Smooth muscle cell (in vitro differentiated cells): ENCODE results near the gene ATP11B. TPM values are rescaled to one million over a fixed set of nuclear protein-coding genes. Genes with fewer than 3 reads are reported as not detected.

Experiments
- DNase-seq: peaks from one replicate; lab custom pipeline; 2025; ENCODE audit not compliant: unreplicated experiment; lab: John Stamatoyannopoulos, UW
- H2AFZ ChIP-seq: fragments of 200-600 bp; sonication (generic); 2 replicates; pipeline ENCODE4 v1.6.0; 2016; ENCODE audit warnings: antibody characterized with exemption, low read depth, mild to moderate bottlenecking
- H3F3A ChIP-seq: fragments of 200-600 bp; sonication (generic); 2 replicates; pipeline ENCODE4 v1.6.0; 2017; ENCODE audit warnings: antibody characterized with exemption, low read depth
- H3K27ac ChIP-seq: fragments of 200-600 bp; sonication (generic); 2 replicates; pipeline ENCODE4 v1.5.1; 2016; ENCODE audit warnings: low read depth, mild to moderate bottlenecking
- H3K27me3 ChIP-seq: fragments of 200-600 bp; sonication (generic); 2 replicates; pipeline ENCODE4 v1.6.1; 2016; ENCODE audit warnings: low read depth, mild to moderate bottlenecking
- H3K36me3 ChIP-seq: fragments of 200-600 bp; sonication (generic); 2 replicates; pipeline ENCODE4 v1.5.1; 2016; ENCODE audit warnings: low read depth
- H3K4me1 ChIP-seq: fragments of 200-600 bp; sonication (generic); 2 replicates; pipeline ENCODE4 v1.5.1; 2016; ENCODE audit warnings: low read depth
- H3K4me2 ChIP-seq: fragments of 200-600 bp; sonication (generic); 2 replicates; pipeline ENCODE4 v1.6.0; 2016; ENCODE audit warnings: mild to moderate bottlenecking
- H3K4me3 ChIP-seq: fragments of 200-600 bp; sonication (generic); 2 replicates; pipeline ENCODE4 v1.5.1; 2016; ENCODE audit warnings: mild to moderate bottlenecking
- H3K79me2 ChIP-seq: fragments of 200-600 bp; sonication (generic); 2 replicates; pipeline ENCODE4 v1.6.0; 2016; ENCODE audit warnings: low read depth, mild to moderate bottlenecking
- H3K9ac ChIP-seq: fragments of 200-600 bp; sonication (generic); 2 replicates; pipeline ENCODE4 v1.6.0; 2016; ENCODE audit warnings: low read depth
- H3K9me3 ChIP-seq: fragments of 200-600 bp; sonication (generic); replicated peaks from 2 replicates; pipeline ENCODE4 v1.5.1; 2016; ENCODE audit warnings: low read depth
- H4K20me1 ChIP-seq: fragments of 200-600 bp; sonication (generic); 2 replicates; pipeline ENCODE4 v1.6.0; 2016; ENCODE audit warnings: low read depth
- CTCF ChIP-seq: fragments of 200-600 bp; sonication (generic); IDR thresholded peaks from 2 replicates; pipeline ENCODE4 v1.5.1; 2017; ENCODE audit warnings: borderline replicate concordance, mild to moderate bottlenecking, antibody characterized with exemption; ENCODE audit not compliant: insufficient read depth, poor library complexity, severe bottlenecking
- WGBS: methylation state at CpG from one replicate; pipeline ENCODE4 v1.1.7; 2016; ENCODE audit warnings: low lambda C conversion rate; 5-methylcytosine and 5-hydroxymethylcytosine counted together
- polyA plus RNA-seq: library from polyadenylated mRNA; unstranded; fragments of >200 nt; fragmentation: Nextera tagmentation; extraction: Ambion mirVana; gene quantifications from 2 replicates; pipeline ENCODE4 v1.2.1, GENCODE V29; 2016
- total RNA-seq: library from RNA; depleted of rRNA; stranded (reverse); fragments of >200 nt; gene quantifications from 2 replicates; pipeline ENCODE4 v1.2.3, GENCODE V29; 2014

ATP11B gene
- total and polyA plus RNA-seq, 2 experiments from 2014 or later = 12.0 to 48.7 TPM

GRCh38 chr3:182913889-182914288 lies 120.6 kb downstream of the ATP11B start:
- 79% methylated on average over 4 of the region's 4 CpGs for WGBS
- TF ChIP-seq CTCF = no peak
- H3K27ac ChIP-seq = peak overlapping the region; percentile 25
- peaks cover 5% of the 10 kb centered on the region for H3K36me3 ChIP-seq
- no peak overlapping the region for H3K4me2 ChIP-seq
- DNase-seq = no peak
- H3K27me3 ChIP-seq = no peaks in the 10 kb centered on the region
- H4K20me1 ChIP-seq = peaks cover 3% of the 10 kb centered on the region
- H3K9ac ChIP-seq = no peak overlapping the region
- H3K79me2 ChIP-seq = no peaks in the 10 kb centered on the region
- no peaks in the 10 kb centered on the region for H3F3A ChIP-seq
- no peaks in the 10 kb centered on the region for H3K4me1 ChIP-seq
- no peaks in the 10 kb centered on the region for H3K9me3 ChIP-seq
- H3K4me3 ChIP-seq = no peak overlapping the region
- no peak overlapping the region for H2AFZ ChIP-seq

GRCh38 chr3:182914341-182914740 lies 121.0 kb downstream of the ATP11B start:
- Histone ChIP-seq H3F3A (no peaks in the 10 kb centered on the region), H2AFZ (no peak overlapping the region), H3K4me1 (no peaks in the 10 kb centered on the region), H3K9ac (no peak overlapping the region), H3K4me3 (no peak overlapping the region), H3K4me2 (no peak overlapping the region), H3K79me2 (no peaks in the 10 kb centered on the region), H3K27me3 (no peaks in the 10 kb centered on the region), H3K36me3 (peaks cover 5% of the 10 kb centered on the region), H3K9me3 (no peaks in the 10 kb centered on the region), H3K27ac (peak overlapping the region; percentile 25), H4K20me1 (peaks cover 3% of the 10 kb centered on the region)
- DNase-seq = no peak
- 77% methylated on average over 1 of the region's 1 CpG for WGBS
- TF ChIP-seq CTCF = no peak

GRCh38 chr3:182917134-182917533 lies 123.8 kb downstream of the ATP11B start:
- no peak for DNase-seq
- H3K4me3 ChIP-seq = no peak overlapping the region
- WGBS = 67% methylated on average over 3 of the region's 3 CpGs
- no peak overlapping the region for H3K9ac ChIP-seq
- peaks cover 5% of the 10 kb centered on the region for H3K4me1 ChIP-seq
- no peak for TF ChIP-seq CTCF
- no peak overlapping the region for H3K4me2 ChIP-seq
- H3K27me3 ChIP-seq = no peaks in the 10 kb centered on the region
- peaks cover 3% of the 10 kb centered on the region for H3F3A ChIP-seq
- no peaks in the 10 kb centered on the region for H3K9me3 ChIP-seq
- H3K27ac ChIP-seq = no peak overlapping the region
- no peaks in the 10 kb centered on the region for H3K79me2 ChIP-seq
- H4K20me1 ChIP-seq = no peaks in the 10 kb centered on the region
- H2AFZ ChIP-seq = no peak overlapping the region
- peaks cover 5% of the 10 kb centered on the region for H3K36me3 ChIP-seq

GRCh38 chr3:182919866-182920357 lies 126.6 kb downstream of the ATP11B start:
- 73% methylated on average over 5 of the region's 5 CpGs for WGBS
- Histone ChIP-seq H2AFZ (no peak overlapping the region), H3K27me3 (no peaks in the 10 kb centered on the region), H3K4me1 (peaks cover 5% of the 10 kb centered on the region), H3K4me2 (no peak overlapping the region), H3K79me2 (no peaks in the 10 kb centered on the region), H3K36me3 (peaks cover 4% of the 10 kb centered on the region), H3K27ac (peak overlapping the region; percentile 69), H3K4me3 (no peak overlapping the region), H3F3A (peaks cover 3% of the 10 kb centered on the region), H3K9ac (no peak overlapping the region), H4K20me1 (no peaks in the 10 kb centered on the region), H3K9me3 (no peaks in the 10 kb centered on the region)
- DNase-seq = no peak
- no peak for TF ChIP-seq CTCF
